CD4-positive, CD25-positive, alpha-beta regulatory T cell (primary cell): Measurements from ENCODE around the gene STX18. TPM values are rescaled to one million over a fixed set of nuclear protein-coding genes. Genes with fewer than 3 reads are reported as not detected.

ENCODE experiments used
- ATAC-seq, 2 donors: fragments of 150-1000 bp; cut with Tn5 transposase; one replicate each; pipeline ENCODE4 v1.10.0; 2021; ENCODE audit warnings: low read depth in 2 of 2, moderate number of reproducible peaks in 2 of 2, moderate library complexity in 1 of 2
- DNase-seq, 3 donors: peaks; one replicate each; pipeline versions ENCODE4 v3.0.0 to v3.0.0-alpha.2; 2012 to 2022; ENCODE audit warnings: mixed read lengths in 1 of 3
- H3K27ac ChIP-seq: one replicate; pipeline ENCODE4 v1.7.0; 2013; ENCODE audit warnings: mild to moderate bottlenecking, low read length; ENCODE audit not compliant: insufficient read depth, poor library complexity, severe bottlenecking
- H3K27me3 ChIP-seq: one replicate; pipeline ENCODE4 v1.7.0; 2013; ENCODE audit warnings: low read length; ENCODE audit not compliant: control insufficient read depth, insufficient read depth
- H3K36me3 ChIP-seq: one replicate; pipeline ENCODE4 v1.7.0; 2013; ENCODE audit warnings: mild to moderate bottlenecking, low read length, moderate library complexity; ENCODE audit not compliant: control insufficient read depth, insufficient read depth
- H3K4me1 ChIP-seq: 2 replicates; pipeline ENCODE4 v1.7.0; 2013; ENCODE audit warnings: mild to moderate bottlenecking, low read length; ENCODE audit not compliant: insufficient read depth, control insufficient read depth, poor library complexity, severe bottlenecking
- H3K4me3 ChIP-seq: one replicate; pipeline ENCODE4 v1.7.0; 2013; ENCODE audit warnings: low read depth, mild to moderate bottlenecking, low read length, moderate library complexity
- H3K9me3 ChIP-seq, 2 experiments: 1 replicate in 1 of 2; 2 replicates in 1 of 2; pipeline ENCODE4 v1.7.0; 2013; ENCODE audit warnings: low read length in 2 of 2, mild to moderate bottlenecking in 1 of 2, moderate library complexity in 1 of 2; ENCODE audit not compliant: control insufficient read depth in 2 of 2
- H3K27ac Mint-ChIP-seq, 3 donors: one replicate each; pipeline ENCODE4 v1.8.0; 2020 to 2022; ENCODE audit warnings: mild to moderate bottlenecking in 3 of 3, mixed read lengths in 3 of 3, moderate library complexity in 2 of 3
- H3K27me3 Mint-ChIP-seq: one replicate; pipeline ENCODE4 v1.8.0; 2022; ENCODE audit warnings: mild to moderate bottlenecking, mixed read lengths
- H3K36me3 Mint-ChIP-seq: one replicate; pipeline ENCODE4 v1.8.0; 2020; ENCODE audit warnings: mixed read lengths
- H3K4me1 Mint-ChIP-seq, 4 donors: one replicate each; pipeline ENCODE4 v1.8.0; 2020 to 2022; ENCODE audit warnings: mixed read lengths in 4 of 4, mild to moderate bottlenecking in 1 of 4
- H3K4me3 Mint-ChIP-seq, 4 donors: one replicate each; pipeline ENCODE4 v1.8.0; 2020 to 2022; ENCODE audit warnings: mild to moderate bottlenecking in 4 of 4, mixed read lengths in 4 of 4, moderate library complexity in 3 of 4
- H3K9me3 Mint-ChIP-seq, 7 donors: one replicate each; pipeline ENCODE4 v1.8.0; 2020 to 2022; ENCODE audit warnings: mixed read lengths in 7 of 7, mild to moderate bottlenecking in 3 of 7, moderate library complexity in 2 of 7
- polyA plus RNA-seq, 4 donors: library from polyadenylated mRNA; unstranded; fragments of 300-500 nt; fragmentation: Illumina TruSeq; gene quantifications; one replicate each; pipeline ENCODE4 v1.2.3, GENCODE V29; 2021
- total RNA-seq: library from RNA; stranded (reverse); gene quantifications from one replicate; pipeline ENCODE4 v1.2.3, GENCODE V29; 2022

Gene STX18
- total and polyA plus RNA-seq, 5 donors from 2014 or later, result 15.9 to 27.2 (median 23.6) TPM

DNA sequence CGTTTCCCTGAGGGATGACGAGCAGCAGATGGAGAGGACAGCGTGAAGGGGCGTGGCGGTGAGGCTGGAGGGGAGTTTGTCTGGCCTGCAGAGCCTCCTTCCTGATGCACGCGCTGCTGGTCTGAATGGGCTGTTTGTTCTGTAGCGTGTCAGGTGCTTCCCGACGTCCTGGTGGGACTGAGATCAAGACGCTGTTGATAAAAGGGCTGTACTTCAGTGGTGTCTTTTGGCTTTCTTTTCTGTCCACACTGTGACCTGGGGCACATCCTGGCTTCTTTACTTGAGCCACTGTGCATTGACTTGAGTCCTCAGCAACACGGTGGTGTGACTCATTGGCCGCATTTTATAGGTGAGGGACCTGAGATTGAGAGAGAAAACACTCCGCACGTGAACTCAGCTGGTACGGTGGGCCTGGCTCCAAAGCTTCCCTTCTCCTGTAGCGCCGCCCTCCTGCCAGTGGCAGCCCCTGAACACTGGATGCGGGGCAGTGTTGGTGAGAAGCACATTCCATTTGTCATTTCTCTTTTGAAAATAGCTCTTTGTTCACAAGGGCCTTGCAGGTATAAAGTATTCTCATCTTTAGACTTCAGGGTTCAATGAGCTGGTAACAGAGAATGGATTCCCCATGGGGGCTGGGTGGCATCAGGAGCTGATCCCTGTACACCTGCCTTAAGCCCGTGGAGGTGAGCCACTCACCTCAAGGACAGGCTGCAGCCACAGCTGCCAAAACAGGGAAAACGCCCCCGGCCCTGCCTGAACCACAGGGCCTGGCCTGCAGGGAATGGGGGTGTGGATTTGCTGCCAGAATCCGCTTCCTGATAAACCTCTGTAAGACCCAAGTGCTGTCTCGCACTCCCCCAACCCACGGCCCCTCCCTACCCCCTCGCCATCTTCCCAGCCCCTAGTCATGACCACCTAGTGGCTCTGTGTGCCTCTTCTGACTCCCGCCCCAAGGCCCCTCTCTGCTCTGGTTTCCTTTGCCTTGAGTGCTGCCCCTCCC, 125.7 kb downstream of the STX18 start:
- H3K27me3 ChIP-seq, result no peaks in the 10 kb centered on the region
- peaks cover 14% of the 10 kb centered on the region for H3K36me3 ChIP-seq
- H3K36me3 Mint-ChIP-seq, result peaks cover 33% of the 10 kb centered on the region
- H3K9me3 Mint-ChIP-seq, result peaks cover 0 to 5% (median 0%) of the 10 kb centered on the region in 7 donors
- no peaks in the 10 kb centered on the region for H3K27me3 Mint-ChIP-seq
- no peak overlapping the region for H3K27ac Mint-ChIP-seq
- no peak for ATAC-seq
- H3K4me3 Mint-ChIP-seq, result no peak overlapping the region
- DNase-seq, result no peak
- no peak overlapping the region for H3K4me3 ChIP-seq
- H3K27ac ChIP-seq, result no peak overlapping the region
- peaks cover 9% of the 10 kb centered on the region for H3K4me1 ChIP-seq
- H3K4me1 Mint-ChIP-seq, result peaks cover 6 to 26% (median 15%) of the 10 kb centered on the region in 4 donors
- no peaks in the 10 kb centered on the region for H3K9me3 ChIP-seq

- Histone ChIP-seq H3K9me3 (no peaks in the 10 kb centered on the region), H3K27me3 (no peaks in the 10 kb centered on the region), H3K4me1 (peaks cover 9% of the 10 kb centered on the region), H3K36me3 (peaks cover 5% of the 10 kb centered on the region), H3K4me3 (no peak overlapping the region), H3K27ac (no peak overlapping the region)
- H3K36me3 Mint-ChIP-seq, result peaks cover 28% of the 10 kb centered on the region
- ATAC-seq, result no peak
- DNase-seq, result no peak
- peaks cover 0 to 5% (median 0%) of the 10 kb centered on the region in 7 donors for H3K9me3 Mint-ChIP-seq
- no peak overlapping the region for H3K27ac Mint-ChIP-seq
- H3K27me3 Mint-ChIP-seq, result no peaks in the 10 kb centered on the region
- H3K4me1 Mint-ChIP-seq, result peaks cover 6 to 22% (median 15%) of the 10 kb centered on the region in 4 donors
- H3K4me3 Mint-ChIP-seq, result no peak overlapping the region
These were observed 126.6 kb downstream of the STX18 start for GRCh38 chr4:4415107-4415805.

DNA sequence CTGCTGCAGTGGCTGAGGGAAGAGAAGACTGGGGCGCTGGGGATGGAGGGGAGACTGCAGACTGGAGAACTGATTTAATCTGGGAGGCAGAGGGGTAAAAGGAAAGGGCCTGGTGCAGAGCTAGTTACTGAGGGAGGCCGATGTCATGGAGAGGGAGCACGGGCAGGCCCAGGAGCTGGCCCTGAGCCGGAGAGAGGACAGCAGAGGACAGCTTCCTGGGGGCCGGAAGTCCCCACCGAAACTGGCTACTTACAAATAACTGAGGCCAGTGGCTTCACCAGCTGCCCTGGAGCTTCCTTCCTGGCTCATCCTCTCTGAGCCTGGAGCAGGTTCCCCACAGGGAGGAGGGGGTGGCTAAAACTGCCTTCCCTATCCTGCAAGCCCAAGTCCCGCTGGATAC, 128.0 kb downstream of the STX18 start:
- Histone ChIP-seq H3K27me3 (no peaks in the 10 kb centered on the region), H3K27ac (no peak overlapping the region), H3K4me1 (peaks cover 5% of the 10 kb centered on the region), H3K9me3 (no peaks in the 10 kb centered on the region), H3K4me3 (no peak overlapping the region), H3K36me3 (no peaks in the 10 kb centered on the region)
- H3K4me3 Mint-ChIP-seq, result no peak overlapping the region
- DNase-seq, result no peak
- peaks cover 18% of the 10 kb centered on the region for H3K36me3 Mint-ChIP-seq
- H3K27ac Mint-ChIP-seq, result no peak overlapping the region
- peaks cover 0 to 5% (median 0%) of the 10 kb centered on the region in 7 donors for H3K9me3 Mint-ChIP-seq
- no peak for ATAC-seq
- peaks cover 0 to 12% (median 8%) of the 10 kb centered on the region in 4 donors for H3K4me1 Mint-ChIP-seq
- H3K27me3 Mint-ChIP-seq, result no peaks in the 10 kb centered on the region

GRCh38 chr4:4413373-4413725, 128.5 kb downstream of the STX18 start:
- Histone ChIP-seq H3K36me3 (no peaks in the 10 kb centered on the region), H3K9me3 (no peaks in the 10 kb centered on the region), H3K4me1 (peaks cover under 1% of the 10 kb centered on the region), H3K4me3 (no peak overlapping the region), H3K27me3 (no peaks in the 10 kb centered on the region), H3K27ac (no peak overlapping the region)
- ATAC-seq (no peak), DNase-seq (no peak)
- Mint-ChIP-seq H3K4me1 (peaks cover 0 to 7% (median 5%) of the 10 kb centered on the region in 4 donors), H3K27me3 (no peaks in the 10 kb centered on the region), H3K9me3 (peaks cover 0 to 5% (median 0%) of the 10 kb centered on the region in 7 donors), H3K36me3 (peaks cover 14% of the 10 kb centered on the region), H3K27ac (no peak overlapping the region), H3K4me3 (no peak overlapping the region)

DNA sequence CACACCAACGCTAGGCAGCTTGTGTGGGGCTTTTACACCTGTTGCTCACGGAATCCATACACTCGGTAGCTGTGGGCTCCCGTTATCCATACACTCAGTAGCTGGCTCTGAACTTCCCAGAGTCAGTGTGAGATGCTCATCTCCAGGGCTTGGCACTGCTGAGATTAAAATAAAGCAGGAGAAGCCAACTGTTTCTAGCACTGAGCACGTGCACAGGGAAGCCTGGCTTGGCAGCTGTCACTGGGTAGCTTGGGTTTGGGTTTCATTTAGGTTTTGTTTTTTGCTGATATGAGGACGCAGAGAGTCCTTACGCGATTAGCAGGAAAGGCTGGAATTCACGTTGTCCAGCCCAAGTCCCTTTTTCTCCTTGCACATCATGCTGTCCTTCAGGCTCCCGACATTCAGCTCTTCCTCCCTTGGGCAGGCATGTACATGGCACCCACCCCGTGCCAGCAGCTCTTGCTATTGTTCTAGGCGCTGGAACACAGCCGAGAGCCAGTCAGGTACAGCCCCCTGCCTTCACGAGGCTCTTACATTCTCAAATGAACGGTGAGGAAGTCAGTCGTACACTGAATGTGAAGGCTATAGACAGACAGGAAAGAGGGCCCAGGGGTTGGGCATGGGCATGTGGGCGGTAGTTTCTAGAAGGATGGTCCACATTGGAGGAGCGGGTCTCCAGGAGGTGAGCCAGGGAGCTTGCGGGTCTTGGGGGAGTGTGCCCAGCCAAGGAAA, 129.0 kb downstream of the STX18 start:
- no peak for DNase-seq
- peaks cover 13% of the 10 kb centered on the region for H3K36me3 Mint-ChIP-seq
- peaks cover 0 to 2% (median 1%) of the 10 kb centered on the region in 4 donors for H3K4me1 Mint-ChIP-seq

GRCh38 chr4:4411906-4412305, 129.9 kb downstream of the STX18 start:
- no peak overlapping the region for H3K4me3 Mint-ChIP-seq
- no peaks in the 10 kb centered on the region for H3K4me1 ChIP-seq
- H3K4me1 Mint-ChIP-seq, result no peaks in the 10 kb centered on the region
- ATAC-seq (no peak), DNase-seq (no peak)
- no peaks in the 10 kb centered on the region for H3K27me3 ChIP-seq
- H3K27me3 Mint-ChIP-seq, result no peaks in the 10 kb centered on the region
- H3K36me3 ChIP-seq, result no peaks in the 10 kb centered on the region
- H3K36me3 Mint-ChIP-seq, result peaks cover 11% of the 10 kb centered on the region
- H3K4me3 ChIP-seq, result no peak overlapping the region
- peaks cover 0 to 5% (median 0%) of the 10 kb centered on the region in 7 donors for H3K9me3 Mint-ChIP-seq
- H3K27ac Mint-ChIP-seq, result no peak overlapping the region
- H3K27ac ChIP-seq, result no peak overlapping the region
- H3K9me3 ChIP-seq, result no peaks in the 10 kb centered on the region

More for the DNA sequence above, 129.0 kb downstream of the STX18 start:
- Mint-ChIP-seq H3K27ac (peak overlapping the region in 1 of 3 donors; percentile 74), H3K4me3 (no peak overlapping the region), H3K9me3 (peaks cover 0 to 5% (median 0%) of the 10 kb centered on the region in 7 donors), H3K27me3 (no peaks in the 10 kb centered on the region)
- Histone ChIP-seq H3K4me1 (no peaks in the 10 kb centered on the region), H3K27ac (no peak overlapping the region), H3K36me3 (no peaks in the 10 kb centered on the region), H3K4me3 (no peak overlapping the region), H3K27me3 (no peaks in the 10 kb centered on the region), H3K9me3 (no peaks in the 10 kb centered on the region)
- ATAC-seq, result no peak

DNA sequence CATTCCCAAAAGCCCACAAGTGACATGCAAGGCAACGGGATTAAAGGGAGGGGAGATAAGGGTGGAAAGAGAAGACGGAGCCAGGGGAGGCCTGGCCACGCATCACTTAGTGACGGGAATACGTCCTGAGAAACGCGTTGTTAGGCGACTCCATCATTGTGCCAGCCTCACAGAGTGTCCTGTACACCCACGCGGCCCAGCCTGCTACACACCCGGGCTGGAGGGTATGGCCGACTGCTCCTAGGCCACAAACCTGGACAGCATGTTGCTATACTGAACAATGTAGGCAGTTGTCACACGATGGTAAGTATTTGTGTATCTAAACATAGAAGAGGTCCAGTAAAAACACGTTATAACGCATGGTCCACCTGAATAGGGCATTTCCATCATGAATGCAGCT, 131.6 kb downstream of the STX18 start:
- Mint-ChIP-seq H3K27me3 (no peaks in the 10 kb centered on the region), H3K9me3 (peaks cover 0 to 2% (median 0%) of the 10 kb centered on the region in 7 donors), H3K4me1 (no peaks in the 10 kb centered on the region), H3K27ac (no peak overlapping the region), H3K4me3 (no peak overlapping the region), H3K36me3 (no peaks in the 10 kb centered on the region)
- no peaks in the 10 kb centered on the region for H3K36me3 ChIP-seq
- H3K27me3 ChIP-seq, result no peaks in the 10 kb centered on the region
- DNase-seq (no peak), ATAC-seq (no peak)
- no peak overlapping the region for H3K27ac ChIP-seq
- H3K9me3 ChIP-seq, result no peaks in the 10 kb centered on the region
- H3K4me3 ChIP-seq, result no peak overlapping the region
- no peaks in the 10 kb centered on the region for H3K4me1 ChIP-seq
